NCI-H345 (cell line): ENCODE results near the gene PSD2.
A peak's percentile ranks its signal among the peaks of the same experiment; 100 is the strongest.

Experiments
- DNase-seq: peaks from one replicate; lab custom pipeline; 2025; lab: John Stamatoyannopoulos, UW

PSD2 gene

GRCh38 chr5:139855946-139856540 lies 60.4 kb downstream of the PSD2 start:
- no peak for DNase-seq

- DNase-seq = peak; percentile 73
These were observed 61.1 kb downstream of the PSD2 start for GRCh38 chr5:139856714-139857113.

- DNase-seq = no peak
These were observed 63.4 kb downstream of the PSD2 start for GRCh38 chr5:139859013-139859412.

- DNase-seq = no peak
These were observed 65.6 kb downstream of the PSD2 start for GRCh38 chr5:139861021-139861888.

GRCh38 chr5:139861889-139862207 lies 66.2 kb downstream of the PSD2 start:
- no peak for DNase-seq

GRCh38 chr5:139862313-139862712 lies 66.7 kb downstream of the PSD2 start:
- no peak for DNase-seq

- no peak for DNase-seq
These were observed 67.2 kb downstream of the PSD2 start for GRCh38 chr5:139862803-139863202.

- DNase-seq = no peak
These were observed 67.8 kb downstream of the PSD2 start for GRCh38 chr5:139863361-139863760.

GRCh38 chr5:139863855-139864558 lies 68.4 kb downstream of the PSD2 start:
- peak; percentile 46 for DNase-seq

GRCh38 chr5:139864716-139865483 lies 69.3 kb downstream of the PSD2 start:
- no peak for DNase-seq

- DNase-seq = no peak
These were observed 71.5 kb downstream of the PSD2 start for GRCh38 chr5:139867109-139867508.

GRCh38 chr5:139867581-139867980 lies 72.0 kb downstream of the PSD2 start:
- no peak for DNase-seq

- DNase-seq = no peak
These were observed 73.6 kb downstream of the PSD2 start for GRCh38 chr5:139869042-139869790.

GRCh38 chr5:139870677-139871076 lies 75.1 kb downstream of the PSD2 start:
- no peak for DNase-seq

GRCh38 chr5:139871614-139872013 lies 76.0 kb downstream of the PSD2 start:
- DNase-seq = no peak

GRCh38 chr5:139872052-139872766 lies 76.6 kb downstream of the PSD2 start:
- DNase-seq = no peak

GRCh38 chr5:139872851-139873794 lies 77.5 kb downstream of the PSD2 start:
- peak; percentile 58 for DNase-seq

GRCh38 chr5:139875957-139876356 lies 80.3 kb downstream of the PSD2 start:
- no peak for DNase-seq

- no peak for DNase-seq
These were observed 81.6 kb downstream of the PSD2 start for GRCh38 chr5:139877129-139877597.

GRCh38 chr5:139878093-139878492 lies 82.5 kb downstream of the PSD2 start:
- no peak for DNase-seq
